ENCODE results near the gene GLS. TPM values are rescaled to one million over a fixed set of nuclear protein-coding genes. Genes with fewer than 3 reads are reported as not detected.

Gene GLS
- total RNA-seq, 3 donors from 2014 or later, result 96.7 to 157 (median 133) TPM

- DNase-seq (ENCODE audit: low spot score in 2 of 2), result no peak
- no peak overlapping the region for H3K4me3 ChIP-seq
- no peaks in the 10 kb centered on the region for H3K4me1 ChIP-seq
- no peaks in the 10 kb centered on the region for H3K9me3 ChIP-seq
- no peak overlapping the region for H3K27ac ChIP-seq
- no peaks in the 10 kb centered on the region for H3K27me3 ChIP-seq
- no peaks in the 10 kb centered on the region for H3K36me3 ChIP-seq
- no peak for TF ChIP-seq POLR2AphosphoS5 (IDR thresholded peaks at IDR 0.05)
- TF ChIP-seq POLR2A (IDR thresholded peaks at IDR 0.05), result no peak
- no peak for TF ChIP-seq CTCF (IDR thresholded peaks at IDR 0.05)
- intact Hi-C loops (cut with DNase I; ENCODE audit: low total_unique reads), result no loop called here
Observed at GRCh38 chr2:190896477-190896876, 15.9 kb downstream of the GLS start.

DNA sequence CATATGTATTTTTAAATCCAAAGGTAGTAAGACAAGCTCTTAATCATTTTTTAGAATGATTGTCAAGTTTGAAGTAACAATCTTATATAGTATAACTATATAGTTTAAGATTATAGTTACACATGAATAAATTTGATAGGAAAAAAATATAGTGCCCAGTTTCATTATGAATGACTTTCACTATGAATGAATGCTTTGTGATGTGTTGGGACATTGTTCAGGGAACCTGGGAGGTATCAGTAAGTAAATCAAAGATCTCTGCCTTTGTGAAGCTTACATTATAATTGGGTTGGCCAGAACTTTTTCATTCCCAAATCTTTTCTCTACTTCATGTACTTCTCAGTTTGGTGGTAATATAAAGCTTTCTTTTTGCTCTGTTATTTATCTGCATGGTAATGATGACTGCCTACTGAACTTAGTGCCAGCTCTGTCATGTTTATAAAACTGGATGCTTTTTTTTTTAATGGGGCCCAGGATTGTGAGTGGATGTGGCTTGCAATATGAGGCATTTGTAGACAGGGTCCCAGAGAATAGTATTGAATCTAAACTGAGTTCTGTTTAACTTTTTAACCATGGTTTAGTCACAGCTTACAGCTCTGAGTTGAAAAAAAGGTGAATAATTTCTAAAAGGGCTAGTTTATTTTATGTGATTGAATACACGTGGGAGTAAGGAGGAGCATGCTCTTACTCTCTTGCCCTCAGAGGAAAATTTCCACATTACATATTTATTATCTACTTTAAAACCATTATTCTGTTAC, 23.3 kb downstream of the GLS start:
- no peak for DNase-seq (ENCODE audit: low spot score in 2 of 2)
- H3K4me1 ChIP-seq, result no peaks in the 10 kb centered on the region
- H3K36me3 ChIP-seq, result no peaks in the 10 kb centered on the region
- TF ChIP-seq POLR2A (IDR thresholded peaks at IDR 0.05), result no peak
- intact Hi-C loops (cut with DNase I; ENCODE audit: low total_unique reads), result no loop called here
- H3K27me3 ChIP-seq, result no peaks in the 10 kb centered on the region
- no peaks in the 10 kb centered on the region for H3K9me3 ChIP-seq
- H3K4me3 ChIP-seq, result no peak overlapping the region
- H3K27ac ChIP-seq, result no peak overlapping the region

GRCh38 chr2:190904640-190905261, 24.1 kb downstream of the GLS start:
- H3K27ac ChIP-seq, result no peak overlapping the region
- no peaks in the 10 kb centered on the region for H3K36me3 ChIP-seq
- TF ChIP-seq POLR2A (IDR thresholded peaks at IDR 0.05) (no peak), POLR2AphosphoS5 (IDR thresholded peaks at IDR 0.05) (no peak)
- H3K27me3 ChIP-seq, result no peaks in the 10 kb centered on the region
- H3K9me3 ChIP-seq, result no peaks in the 10 kb centered on the region
- intact Hi-C loops (cut with DNase I; ENCODE audit: low total_unique reads), result no loop called here
- no peaks in the 10 kb centered on the region for H3K4me1 ChIP-seq
- no peak overlapping the region for H3K4me3 ChIP-seq
- DNase-seq (ENCODE audit: low spot score in 2 of 2), result no peak

DNA sequence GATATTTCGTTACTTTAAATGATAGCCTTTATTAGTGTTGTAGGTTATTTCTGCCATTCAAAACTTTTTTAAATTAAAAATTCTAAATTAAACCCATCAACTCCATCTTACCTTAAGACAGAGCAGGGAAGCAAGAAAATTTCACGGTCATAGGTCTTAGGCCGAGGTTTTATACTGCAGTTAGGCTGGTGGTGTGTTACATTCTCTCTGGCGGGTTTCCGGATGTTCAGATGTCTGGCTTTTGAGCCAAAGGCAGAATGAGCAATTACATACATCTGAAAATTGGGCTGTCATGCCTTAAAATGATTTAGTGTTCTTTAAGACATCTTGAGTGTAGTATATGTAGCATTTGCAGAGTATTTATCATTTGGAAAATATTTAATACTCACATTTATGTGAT, 27.9 kb downstream of the GLS start:
- Histone ChIP-seq H3K27me3 (no peaks in the 10 kb centered on the region), H3K4me3 (no peak overlapping the region), H3K36me3 (no peaks in the 10 kb centered on the region), H3K4me1 (peaks cover 0 to 3% of the 10 kb centered on the region in 2 donors), H3K9me3 (no peaks in the 10 kb centered on the region), H3K27ac (no peak overlapping the region)
- no peak for DNase-seq (ENCODE audit: low spot score in 2 of 2)
- TF ChIP-seq CTCF (IDR thresholded peaks at IDR 0.05) (no peak), POLR2A (IDR thresholded peaks at IDR 0.05) (no peak), POLR2AphosphoS5 (IDR thresholded peaks at IDR 0.05) (no peak)
- intact Hi-C loops (cut with DNase I; ENCODE audit: low total_unique reads), result no loop called here

GRCh38 chr2:190909680-190910079, 29.1 kb downstream of the GLS start:
- Histone ChIP-seq H3K4me3 (no peak overlapping the region), H3K27me3 (no peaks in the 10 kb centered on the region), H3K4me1 (peaks cover 0 to 3% of the 10 kb centered on the region in 2 donors), H3K27ac (no peak overlapping the region), H3K9me3 (no peaks in the 10 kb centered on the region), H3K36me3 (peaks cover 3% of the 10 kb centered on the region)
- TF ChIP-seq POLR2A (IDR thresholded peaks at IDR 0.05), result no peak
- TF ChIP-seq POLR2AphosphoS5 (IDR thresholded peaks at IDR 0.05), result no peak
- no peak for TF ChIP-seq CTCF (IDR thresholded peaks at IDR 0.05)
- DNase-seq (ENCODE audit: low spot score in 2 of 2), result no peak
- intact Hi-C loops (cut with DNase I; ENCODE audit: low total_unique reads), result no loop called here
